Brain microvascular endothelial cell (primary cell): ENCODE measurements around the gene ITGB8.
A peak's percentile ranks its signal among the peaks of the same experiment; 100 is the strongest.
"Not testable (repeated sequence)": the region's sequence is repeated elsewhere in the genome, so short reads cannot be mapped to it uniquely, and the experiment has no call there.

Experiments used
- DNase-seq: peaks from one replicate; pipeline ENCODE4 v3.0.0-alpha.2; 2020
- H3K27ac ChIP-seq: fragments of 250-450 bp; sonication (Bioruptor Pico); 2 replicates; pipeline ENCODE4 v1.5.1; 2020; ENCODE audit warnings: mild to moderate bottlenecking, moderate library complexity
- H3K27me3 ChIP-seq: fragments of 250-450 bp; sonication (Bioruptor Pico); replicated peaks from 2 replicates; pipeline ENCODE4 v1.5.1; 2020; ENCODE audit warnings: mild to moderate bottlenecking
- H3K36me3 ChIP-seq: fragments of 250-450 bp; sonication (Bioruptor Pico); replicated peaks from 2 replicates; pipeline ENCODE4 v1.5.1; 2020; ENCODE audit warnings: mild to moderate bottlenecking
- H3K4me3 ChIP-seq: 2 replicates; pipeline ENCODE4 v1.5.1; 2011; ENCODE audit warnings: low read depth, mild to moderate bottlenecking, control low read depth, low read length, moderate library complexity
- in situ Hi-C: cut with HindIII; loops from 2 replicates; pipeline ENCODE4 v1.10.0; 2017; ENCODE audit warnings: low sequenced_read_pairs, low pct_ligation_motif_present
- TF ChIP-seq, protein P1 (sequence below): IDR thresholded peaks from 2 replicates; pipeline ENCODE4 v1.5.1; 2011; ENCODE audit warnings: low read depth, mild to moderate bottlenecking, moderate library complexity, low read length, control low read depth, inconsistent platforms; ENCODE audit errors: missing control alignments

Gene ITGB8

DNA sequence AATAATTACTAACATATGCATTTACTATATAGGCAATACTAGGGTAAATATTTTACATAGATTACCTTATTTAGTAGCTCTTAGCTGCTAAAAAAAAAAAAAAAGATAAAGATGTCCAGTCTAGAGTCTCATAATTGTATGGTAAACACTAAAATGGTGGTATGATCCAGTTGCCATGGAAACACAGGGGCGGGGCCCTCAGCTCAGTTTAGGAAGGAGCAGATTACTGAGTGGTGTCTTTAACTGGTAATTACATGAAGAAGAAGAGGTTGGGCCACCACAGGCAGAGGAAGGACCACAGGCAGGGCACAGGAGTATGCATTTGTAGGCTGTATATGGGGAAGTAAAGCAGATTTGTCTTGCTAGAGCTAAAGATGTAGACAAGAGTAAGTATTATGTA, 43.7 kb downstream of the ITGB8 start:
- TF ChIP-seq, protein P1, sequence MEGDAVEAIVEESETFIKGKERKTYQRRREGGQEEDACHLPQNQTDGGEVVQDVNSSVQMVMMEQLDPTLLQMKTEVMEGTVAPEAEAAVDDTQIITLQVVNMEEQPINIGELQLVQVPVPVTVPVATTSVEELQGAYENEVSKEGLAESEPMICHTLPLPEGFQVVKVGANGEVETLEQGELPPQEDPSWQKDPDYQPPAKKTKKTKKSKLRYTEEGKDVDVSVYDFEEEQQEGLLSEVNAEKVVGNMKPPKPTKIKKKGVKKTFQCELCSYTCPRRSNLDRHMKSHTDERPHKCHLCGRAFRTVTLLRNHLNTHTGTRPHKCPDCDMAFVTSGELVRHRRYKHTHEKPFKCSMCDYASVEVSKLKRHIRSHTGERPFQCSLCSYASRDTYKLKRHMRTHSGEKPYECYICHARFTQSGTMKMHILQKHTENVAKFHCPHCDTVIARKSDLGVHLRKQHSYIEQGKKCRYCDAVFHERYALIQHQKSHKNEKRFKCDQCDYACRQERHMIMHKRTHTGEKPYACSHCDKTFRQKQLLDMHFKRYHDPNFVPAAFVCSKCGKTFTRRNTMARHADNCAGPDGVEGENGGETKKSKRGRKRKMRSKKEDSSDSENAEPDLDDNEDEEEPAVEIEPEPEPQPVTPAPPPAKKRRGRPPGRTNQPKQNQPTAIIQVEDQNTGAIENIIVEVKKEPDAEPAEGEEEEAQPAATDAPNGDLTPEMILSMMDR, result no peak
- in situ Hi-C loops, result no loop called here
- Histone ChIP-seq H3K4me3 (no peak overlapping the region), H3K36me3 (no peaks in the 10 kb centered on the region), H3K27me3 (no peaks in the 10 kb centered on the region), H3K27ac (no peak overlapping the region)
- DNase-seq, result no peak

DNA sequence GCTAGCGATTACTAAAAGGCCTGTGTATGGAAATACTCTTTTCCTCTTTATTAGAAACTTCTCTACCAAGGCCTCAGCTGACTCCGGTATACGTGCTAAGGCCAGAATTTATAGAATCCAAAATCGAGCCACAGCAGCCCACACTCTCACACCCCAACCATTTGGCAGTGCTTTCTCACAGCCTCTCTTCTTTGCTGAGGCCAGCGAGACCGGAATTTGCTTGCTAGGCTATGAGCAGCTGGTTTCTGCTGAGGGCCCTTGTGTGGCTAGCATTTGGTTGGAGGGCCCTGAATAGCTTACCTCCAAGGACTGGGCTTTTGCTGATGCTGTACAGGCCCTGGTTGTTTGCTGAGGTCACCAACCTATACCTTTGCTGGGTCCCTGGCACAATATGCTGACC, 46.1 kb downstream of the ITGB8 start:
- H3K27ac ChIP-seq, result no peak overlapping the region
- H3K27me3 ChIP-seq, result no peaks in the 10 kb centered on the region
- no peak overlapping the region for H3K4me3 ChIP-seq
- in situ Hi-C loops, result no loop called here
- DNase-seq, result no peak
- TF ChIP-seq, protein P1, result no peak
- no peaks in the 10 kb centered on the region for H3K36me3 ChIP-seq

DNA sequence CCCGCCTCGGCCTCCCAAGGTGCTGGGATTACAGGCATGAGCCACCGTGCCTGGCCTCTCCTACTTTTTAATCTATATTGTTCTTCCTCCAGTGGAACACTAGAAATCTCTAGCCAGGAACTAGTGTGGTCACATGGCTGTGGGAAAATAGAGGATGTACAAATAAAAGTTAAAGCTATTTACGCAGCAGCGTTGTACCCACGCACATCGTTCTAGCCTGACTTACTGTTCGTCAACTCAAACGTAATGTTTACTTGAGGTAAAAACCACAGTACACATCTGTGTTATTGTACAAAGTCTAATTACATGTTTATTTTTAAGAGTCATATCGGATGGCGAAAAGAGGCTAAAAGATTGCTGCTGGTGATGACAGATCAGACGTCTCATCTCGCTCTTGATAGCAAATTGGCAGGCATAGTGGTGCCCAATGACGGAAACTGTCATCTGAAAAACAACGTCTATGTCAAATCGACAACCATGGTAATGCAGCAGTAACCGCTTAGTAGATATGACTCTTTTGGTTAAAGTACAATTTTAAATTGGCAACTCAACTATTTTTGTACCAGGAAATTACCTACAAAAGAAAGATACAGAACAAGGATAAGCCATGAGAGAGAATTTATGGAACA, 50.8 kb downstream of the ITGB8 start:
- H3K27me3 ChIP-seq, result no peaks in the 10 kb centered on the region
- H3K4me3 ChIP-seq, result no peak overlapping the region
- in situ Hi-C loops, result no loop called here
- TF ChIP-seq, protein P1, result no peak
- DNase-seq, result no peak
- no peaks in the 10 kb centered on the region for H3K36me3 ChIP-seq
- no peak overlapping the region for H3K27ac ChIP-seq

DNA sequence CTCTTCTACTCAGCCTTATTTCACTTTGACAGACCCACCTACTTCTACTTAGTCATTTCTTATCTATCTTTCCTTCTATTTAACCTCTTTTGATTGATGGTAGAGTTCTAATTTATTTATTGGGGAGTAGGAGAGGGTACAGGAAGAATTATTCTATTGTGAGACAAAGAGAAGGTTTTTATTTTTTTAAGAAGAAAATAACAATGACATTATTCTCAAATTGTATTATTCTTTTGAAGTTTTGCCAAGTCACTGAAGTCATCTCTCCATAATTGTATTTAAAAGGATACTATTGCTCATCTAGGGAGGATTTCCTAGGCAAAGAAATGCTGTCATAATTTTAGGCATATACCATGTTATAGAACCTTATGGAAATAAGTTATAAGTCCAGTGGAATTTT, 52.7 kb downstream of the ITGB8 start:
- in situ Hi-C loops, result no loop called here
- Histone ChIP-seq H3K4me3 (no peak overlapping the region), H3K27me3 (no peaks in the 10 kb centered on the region), H3K27ac (no peak overlapping the region), H3K36me3 (no peaks in the 10 kb centered on the region)
- DNase-seq, result no peak
- TF ChIP-seq, protein P1, result no peak

DNA sequence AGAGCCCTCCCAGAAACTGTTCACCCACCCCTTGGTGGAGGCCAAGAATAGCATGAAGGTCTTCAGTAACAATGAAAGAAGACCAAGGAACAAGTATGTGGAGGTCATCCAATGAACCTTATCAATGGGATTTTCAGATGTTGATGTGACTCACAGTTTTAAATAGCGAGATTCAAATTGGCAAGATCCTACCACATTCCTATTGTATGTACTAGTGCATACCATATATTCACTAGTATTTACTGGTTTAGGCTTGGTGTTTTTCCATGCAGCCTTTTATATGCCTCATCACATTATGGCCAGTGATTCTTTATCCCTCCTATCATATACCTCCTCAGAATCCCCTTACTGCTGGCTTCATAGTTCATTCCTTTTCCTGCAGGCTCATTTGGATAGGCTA, 54.4 kb downstream of the ITGB8 start:
- TF ChIP-seq, protein P1, result no peak
- Histone ChIP-seq H3K4me3 (no peak overlapping the region), H3K36me3 (no peaks in the 10 kb centered on the region), H3K27me3 (no peaks in the 10 kb centered on the region), H3K27ac (no peak overlapping the region)
- in situ Hi-C loops, result no loop called here
- DNase-seq, result peak; percentile 51

DNA sequence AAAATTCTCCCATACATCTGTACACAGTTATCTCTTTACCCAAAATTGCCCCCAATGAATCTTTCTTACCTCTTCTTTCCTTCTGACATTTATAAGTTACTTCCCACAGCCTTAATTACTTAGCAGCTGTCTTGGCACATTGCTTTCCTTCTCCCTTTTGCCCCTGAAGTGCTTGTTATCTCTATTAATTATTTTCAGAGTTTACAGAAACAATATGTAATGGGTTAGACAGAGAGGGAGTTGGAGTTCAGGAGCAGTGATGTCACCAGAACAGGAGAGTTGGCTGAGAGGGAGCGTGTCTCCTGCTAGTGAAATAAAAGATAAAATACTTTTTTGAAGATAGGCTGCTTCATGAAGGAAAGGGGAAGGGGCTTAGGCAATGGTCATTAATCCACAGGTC, 57.4 kb downstream of the ITGB8 start:
- no peaks in the 10 kb centered on the region for H3K36me3 ChIP-seq

DNA sequence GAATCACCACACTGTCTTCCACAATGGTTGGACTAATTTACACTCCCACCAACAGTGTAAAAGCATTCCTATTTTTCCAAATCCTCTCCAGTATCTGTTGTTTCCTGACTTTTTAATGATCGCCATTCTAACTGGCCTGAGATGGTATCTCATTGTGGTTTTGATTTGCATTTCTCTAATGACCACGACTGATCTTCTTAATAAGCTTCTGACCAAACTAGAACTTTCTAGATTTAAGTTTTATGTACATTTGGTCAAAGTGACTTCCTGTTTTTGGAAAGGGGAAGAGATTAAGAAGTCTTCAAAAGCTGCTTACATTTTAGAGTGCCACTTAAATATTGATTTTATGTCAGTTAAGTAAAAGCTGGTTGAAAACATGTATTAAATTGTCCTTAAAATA, 58.5 kb downstream of the ITGB8 start:
- H3K27me3 ChIP-seq, DNase-seq, H3K36me3 ChIP-seq, H3K4me3 ChIP-seq, H3K27ac ChIP-seq, in situ Hi-C loops: not testable (repeated sequence)

More for the DNA sequence above, 57.4 kb downstream of the ITGB8 start:
- Histone ChIP-seq H3K27ac (no peak overlapping the region), H3K27me3 (no peaks in the 10 kb centered on the region), H3K4me3 (no peak overlapping the region)
- in situ Hi-C loops, result no loop called here
- no peak for DNase-seq
- TF ChIP-seq, protein P1, result no peak
